Left kidney (tissue), 2 donors: ENCODE measurements around the gene TP73. TPM values are rescaled to one million over a fixed set of nuclear protein-coding genes. Genes with fewer than 3 reads are reported as not detected.
A peak's percentile ranks its signal among the peaks of the same experiment; 100 is the strongest.

Experiments used
- DNase-seq: peaks from one replicate; pipeline ENCODE4 v3.0.0-alpha.2; 2013
- polyA plus RNA-seq: library from polyadenylated mRNA; unstranded; fragments of 120-200 nt; gene quantifications from one replicate; pipeline ENCODE4 v1.2.1, GENCODE V29; 2013; ENCODE audit not compliant: insufficient read length

Gene TP73
- polyA plus RNA-seq, 1 donor, result 0.55 TPM

GRCh38 chr1:3708791-3709190 is 56.5 kb downstream of the TP73 start:
- DNase-seq, result no peak

- no peak for DNase-seq
Measured at GRCh38 chr1:3710251-3710650, 57.9 kb downstream of the TP73 start.

GRCh38 chr1:3711381-3711779 is 59.1 kb downstream of the TP73 start:
- DNase-seq, result no peak

GRCh38 chr1:3711780-3712451 is 59.6 kb downstream of the TP73 start:
- DNase-seq, result no peak

- DNase-seq, result no peak
Measured at GRCh38 chr1:3712573-3713535, 60.5 kb downstream of the TP73 start.

- DNase-seq, result no peak
Measured at GRCh38 chr1:3713840-3714239, 61.5 kb downstream of the TP73 start.

GRCh38 chr1:3714284-3714741 is 62.0 kb downstream of the TP73 start:
- no peak for DNase-seq

GRCh38 chr1:3714814-3715213 is 62.5 kb downstream of the TP73 start:
- no peak for DNase-seq

GRCh38 chr1:3716351-3716750 is 64.0 kb downstream of the TP73 start:
- DNase-seq, result no peak

- DNase-seq, result no peak
Measured at GRCh38 chr1:3717041-3717714, 64.9 kb downstream of the TP73 start.

- DNase-seq, result peak; percentile 46
Measured at GRCh38 chr1:3717715-3718601, 65.6 kb downstream of the TP73 start.

GRCh38 chr1:3718764-3719163 is 66.4 kb downstream of the TP73 start:
- no peak for DNase-seq

- DNase-seq, result no peak
Measured at GRCh38 chr1:3721955-3722465, 69.7 kb downstream of the TP73 start.

- no peak for DNase-seq
Measured at GRCh38 chr1:3722846-3723245, 70.5 kb downstream of the TP73 start.

- DNase-seq, result peak; percentile 60
Measured at GRCh38 chr1:3724416-3725030, 72.2 kb downstream of the TP73 start.

GRCh38 chr1:3725366-3725765 is 73.0 kb downstream of the TP73 start:
- no peak for DNase-seq

GRCh38 chr1:3727042-3727824 is 74.9 kb downstream of the TP73 start:
- DNase-seq, result no peak

- DNase-seq, result no peak
Measured at GRCh38 chr1:3727825-3728776, 75.8 kb downstream of the TP73 start.
